AG04450 (cell line): ENCODE measurements around the gene SYT12. TPM values are rescaled to one million over a fixed set of nuclear protein-coding genes. Genes with fewer than 3 reads are reported as not detected.

Experiments
- CTCF ChIA-PET: fragments of 300-600, 350-600 bp; formaldehyde crosslinking; extraction: SDS; loops from one replicate; lab custom pipeline; 2022; ENCODE audit warnings: antibody characterized with exemption, inconsistent platforms; lab: Charles Lee
- POLR2A ChIA-PET: fragments of 350-600 bp; formaldehyde crosslinking; extraction: SDS; loops from one replicate; lab custom pipeline; 2021; ENCODE audit warnings: antibody characterized with exemption, inconsistent platforms; lab: Yijun Ruan, JAX
- DNase-seq: peaks from one replicate; pipeline ENCODE4 v3.0.0-alpha.2; 2011; ENCODE audit warnings: low read depth, low spot score
- H3K27ac ChIP-seq: one replicate; pipeline ENCODE4 v1.5.1; 2012; ENCODE audit warnings: low read depth, low read length, control low read depth
- H3K27me3 ChIP-seq: one replicate; pipeline ENCODE4 v1.6.0; 2012; ENCODE audit warnings: low read length; ENCODE audit not compliant: control insufficient read depth, insufficient read depth
- H3K4me3 ChIP-seq: 2 replicates; pipeline ENCODE4 v1.5.1; 2011; ENCODE audit warnings: mild to moderate bottlenecking, low read depth, low read length, control low read depth
- H3K9me3 ChIP-seq: 2 replicates; pipeline ENCODE4 v1.5.1; 2012; ENCODE audit warnings: low read length; ENCODE audit not compliant: control insufficient read depth, insufficient read depth
- polyA plus RNA-seq: library from polyadenylated mRNA; depleted of rRNA; stranded (reverse); fragments of >200 nt; gene quantifications from 2 replicates; pipeline ENCODE4 v1.2.3, GENCODE V29; 2011
- TF ChIP-seq, protein P1 (sequence below): IDR thresholded peaks from 2 replicates; pipeline ENCODE4 v1.5.1; 2011; ENCODE audit warnings: low read depth, low read length, control low read depth, inconsistent platforms

The SYT12 gene
- polyA plus RNA-seq, 1 experiment: 0.30 TPM

- TF ChIP-seq, protein P1, sequence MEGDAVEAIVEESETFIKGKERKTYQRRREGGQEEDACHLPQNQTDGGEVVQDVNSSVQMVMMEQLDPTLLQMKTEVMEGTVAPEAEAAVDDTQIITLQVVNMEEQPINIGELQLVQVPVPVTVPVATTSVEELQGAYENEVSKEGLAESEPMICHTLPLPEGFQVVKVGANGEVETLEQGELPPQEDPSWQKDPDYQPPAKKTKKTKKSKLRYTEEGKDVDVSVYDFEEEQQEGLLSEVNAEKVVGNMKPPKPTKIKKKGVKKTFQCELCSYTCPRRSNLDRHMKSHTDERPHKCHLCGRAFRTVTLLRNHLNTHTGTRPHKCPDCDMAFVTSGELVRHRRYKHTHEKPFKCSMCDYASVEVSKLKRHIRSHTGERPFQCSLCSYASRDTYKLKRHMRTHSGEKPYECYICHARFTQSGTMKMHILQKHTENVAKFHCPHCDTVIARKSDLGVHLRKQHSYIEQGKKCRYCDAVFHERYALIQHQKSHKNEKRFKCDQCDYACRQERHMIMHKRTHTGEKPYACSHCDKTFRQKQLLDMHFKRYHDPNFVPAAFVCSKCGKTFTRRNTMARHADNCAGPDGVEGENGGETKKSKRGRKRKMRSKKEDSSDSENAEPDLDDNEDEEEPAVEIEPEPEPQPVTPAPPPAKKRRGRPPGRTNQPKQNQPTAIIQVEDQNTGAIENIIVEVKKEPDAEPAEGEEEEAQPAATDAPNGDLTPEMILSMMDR: no peak
- H3K27ac ChIP-seq: no peak overlapping the region
- no peaks in the 10 kb centered on the region; the same call in 1 of the 2 replicates for H3K9me3 ChIP-seq
- no peak for DNase-seq
- ChIA-PET POLR2A (no interaction called here), CTCF (no interaction called here)
- peaks cover 16% of the 10 kb centered on the region for H3K27me3 ChIP-seq
- no peak overlapping the region for H3K4me3 ChIP-seq
Measured at GRCh38 chr11:67040147-67040546, 17.2 kb downstream of the SYT12 start.

GRCh38 chr11:67041602-67042001 is 18.7 kb downstream of the SYT12 start:
- CTCF ChIA-PET: no interaction called here
- DNase-seq: no peak
- no peak overlapping the region for H3K27ac ChIP-seq

GRCh38 chr11:67043572-67044349 is 20.8 kb downstream of the SYT12 start:
- Histone ChIP-seq H3K9me3 (no peaks in the 10 kb centered on the region; the same call in 1 of the 2 replicates), H3K27ac (no peak overlapping the region), H3K4me3 (no peak overlapping the region), H3K27me3 (peaks cover 14% of the 10 kb centered on the region)
- ChIA-PET POLR2A (no interaction called here), CTCF (interaction anchor here (0.7 kb wide), 1 partner anchor 10 kb away, joined by 3 read pairs; no protein-coding TSS in a partner anchor)
- DNase-seq: no peak
- TF ChIP-seq, protein P1: no peak

More at GRCh38 chr11:67041602-67042001, 18.7 kb downstream of the SYT12 start:
- Histone ChIP-seq H3K9me3 (no peaks in the 10 kb centered on the region; the same call in 1 of the 2 replicates), H3K4me3 (no peak overlapping the region), H3K27me3 (peaks cover 14% of the 10 kb centered on the region)
- TF ChIP-seq, protein P1: no peak
- POLR2A ChIA-PET: no interaction called here

DNA sequence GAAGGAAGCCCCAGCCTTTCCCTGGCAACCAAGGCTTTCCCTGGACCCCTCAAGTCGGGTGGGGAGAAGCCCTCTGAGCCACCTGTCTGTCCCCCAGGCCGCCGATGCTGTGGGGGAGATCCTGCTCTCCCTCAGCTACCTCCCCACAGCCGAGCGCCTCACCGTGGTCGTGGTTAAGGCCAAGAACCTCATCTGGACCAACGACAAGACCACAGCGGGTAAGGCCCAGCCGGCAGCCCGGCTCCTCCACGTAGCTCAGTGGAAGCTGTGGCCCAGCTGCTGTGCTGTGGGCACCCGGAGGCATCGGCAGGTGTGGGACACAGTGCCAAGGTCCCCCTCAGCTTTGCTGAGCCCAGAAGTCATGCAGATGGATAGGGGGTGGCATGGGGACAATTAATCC is 21.6 kb downstream of the SYT12 start:
- Histone ChIP-seq H3K9me3 (no peaks in the 10 kb centered on the region; the same call in 1 of the 2 replicates), H3K27ac (no peak overlapping the region), H3K4me3 (no peak overlapping the region), H3K27me3 (peaks cover 14% of the 10 kb centered on the region)
- TF ChIP-seq, protein P1: no peak
- ChIA-PET CTCF (interaction anchor here (0.7 kb wide), 1 partner anchor 10 kb away, joined by 3 read pairs; no protein-coding TSS in a partner anchor), POLR2A (no interaction called here)
- no peak for DNase-seq

DNA sequence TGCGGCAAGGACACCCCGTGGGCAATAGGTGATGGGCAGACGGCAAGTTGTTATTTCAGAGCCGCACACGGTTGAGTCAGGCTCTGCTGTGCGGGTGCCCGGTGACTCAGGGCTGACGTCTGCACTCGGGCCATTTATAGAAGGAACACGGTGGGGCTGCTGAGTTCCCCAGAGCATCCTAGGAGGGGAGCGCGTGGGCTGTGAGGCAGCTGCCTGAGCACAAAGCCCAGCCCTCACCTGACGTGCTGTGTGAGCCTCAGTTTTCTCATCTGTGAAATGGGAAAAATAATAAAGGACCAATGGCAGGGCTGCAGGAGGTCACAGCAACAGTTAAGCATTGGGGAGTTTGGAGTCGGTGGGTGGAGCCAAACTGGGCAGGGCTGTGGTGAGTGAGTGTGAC is 22.4 kb downstream of the SYT12 start:
- Histone ChIP-seq H3K27me3 (peaks cover 12% of the 10 kb centered on the region), H3K4me3 (no peak overlapping the region), H3K27ac (no peak overlapping the region), H3K9me3 (no peaks in the 10 kb centered on the region; the same call in 1 of the 2 replicates)
- peak; percentile 69 for DNase-seq
- CTCF ChIA-PET: no interaction called here
- TF ChIP-seq, protein P1: no peak
- POLR2A ChIA-PET: no interaction called here
